A673 (cell line): ENCODE data around the gene CNOT4. TPM values are rescaled to one million over a fixed set of nuclear protein-coding genes. Genes with fewer than 3 reads are reported as not detected.
A peak's percentile ranks its signal among the peaks of the same experiment; 100 is the strongest.

Experiments
- BruUV-seq: library from RNA; stranded (reverse); fragments of 400-500 nt; replicated peaks from 2 replicates; lab custom pipeline; 2021; lab: Mats Ljungman, UMichigan
- CTCF ChIA-PET: fragments of 300-600 bp; sonication (Branson Sonifier 250); formaldehyde crosslinking; loops from one replicate; lab custom pipeline; 2022; ENCODE audit warnings: antibody characterized with exemption; lab: Charles Lee
- POLR2A ChIA-PET: fragments of 300-600 bp; sonication (Branson Sonifier 250); formaldehyde crosslinking; loops from one replicate; lab custom pipeline; 2022; ENCODE audit warnings: antibody characterized with exemption; ENCODE audit not compliant: low non-redundant PET; lab: Charles Lee
- DNase-seq: peaks from one replicate; pipeline ENCODE4 v3.0.0-alpha.2; 2015; ENCODE audit warnings: low spot score
- H3K27ac ChIP-seq: fragments of 200-600 bp; sonication (generic); 2 replicates; pipeline ENCODE4 v1.5.1; 2016; ENCODE audit warnings: mixed run types, low read depth, mild to moderate bottlenecking, mixed read lengths, antibody characterized with exemption, low read length; ENCODE audit not compliant: poor library complexity, severe bottlenecking
- H3K27me3 ChIP-seq: fragments of 200-600 bp; sonication (generic); replicated peaks from 2 replicates; pipeline ENCODE4 v1.6.1; 2017; ENCODE audit warnings: mixed run types, low read depth, mild to moderate bottlenecking, mixed read lengths, antibody characterized with exemption, low read length; ENCODE audit not compliant: insufficient read depth, poor library complexity
- H3K36me3 ChIP-seq: fragments of 200-600 bp; sonication (generic); 2 replicates; pipeline ENCODE4 v1.6.1; 2016; ENCODE audit warnings: mixed run types, mild to moderate bottlenecking, mixed read lengths, antibody characterized with exemption, low read length; ENCODE audit not compliant: insufficient read depth, poor library complexity, severe bottlenecking
- H3K4me1 ChIP-seq: fragments of 200-600 bp; sonication (generic); 2 replicates; pipeline ENCODE4 v1.6.1; 2017; ENCODE audit warnings: mixed run types, mild to moderate bottlenecking, mixed read lengths, antibody characterized with exemption, low read length; ENCODE audit not compliant: insufficient read depth, poor library complexity, severe bottlenecking
- H3K4me3 ChIP-seq: fragments of 200-600 bp; sonication (generic); 2 replicates; pipeline ENCODE4 v1.5.1; 2016; ENCODE audit warnings: low read depth, mixed run types, mild to moderate bottlenecking, mixed read lengths, low read length; ENCODE audit not compliant: poor library complexity, severe bottlenecking
- H3K9me3 ChIP-seq: fragments of 200-600 bp; sonication (generic); 2 replicates; pipeline ENCODE4 v1.6.1; 2016; ENCODE audit warnings: mixed run types, low read depth, mild to moderate bottlenecking, mixed read lengths, antibody characterized with exemption, low read length; ENCODE audit not compliant: poor library complexity, severe bottlenecking
- CTCF ChIP-seq: fragments of 300-800, 200-600 bp; sonication (generic); conservative IDR thresholded peaks from 2 replicates; pipeline ENCODE4 v1.5.1; 2017; ENCODE audit warnings: low read depth, mild to moderate bottlenecking, antibody characterized with exemption, low read length, moderate library complexity, mixed read lengths
- EZH2 ChIP-seq: fragments of 200-600 bp; sonication (generic); IDR thresholded peaks from 2 replicates; pipeline ENCODE4 v1.6.1; 2017; ENCODE audit warnings: borderline replicate concordance, low read depth, mild to moderate bottlenecking, mixed read lengths, antibody characterized with exemption, low read length; ENCODE audit not compliant: poor library complexity, severe bottlenecking
- intact Hi-C: fragments of 100-400 bp; cut with micrococcal nuclease; formaldehyde crosslinking; loops from one replicate; pipeline ENCODE4 v1.10.0; 2022; ENCODE audit not compliant: unreplicated experiment
- total RNA-seq: library from RNA; stranded (reverse); gene quantifications from 2 replicates; pipeline ENCODE4 v1.2.3, GENCODE V29; 2021

Gene CNOT4
- total RNA-seq, 1 experiment from 2014 or later: 24.1 TPM

DNA sequence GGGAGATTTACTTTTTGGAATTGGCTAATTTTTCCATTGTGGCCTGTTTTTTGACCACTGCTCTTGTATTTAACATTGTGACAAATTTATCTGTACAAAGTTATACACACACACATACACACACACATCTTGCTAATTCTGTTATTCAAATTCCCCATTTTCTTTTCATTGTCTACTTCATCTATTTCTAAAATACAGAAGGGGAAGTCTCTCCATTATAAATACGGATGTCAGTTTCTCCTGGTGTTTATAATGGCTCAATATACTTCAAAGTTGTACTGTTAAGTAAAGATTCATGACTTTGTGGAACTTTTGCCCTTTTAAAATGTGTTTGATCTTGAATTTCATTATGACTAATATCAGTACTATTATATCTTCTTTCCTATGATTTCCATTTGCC lies 81.0 kb downstream of the CNOT4 start:
- Histone ChIP-seq H3K27ac (no peak overlapping the region), H3K4me3 (no peak overlapping the region), H3K9me3 (no peaks in the 10 kb centered on the region), H3K4me1 (peaks cover 23% of the 10 kb centered on the region), H3K27me3 (no peaks in the 10 kb centered on the region), H3K36me3 (no peaks in the 10 kb centered on the region)
- ChIA-PET CTCF (no interaction called here), POLR2A (no interaction called here)
- no TSS peak for BruUV-seq
- DNase-seq: no peak
- intact Hi-C loops: no loop called here
- no peak for TF ChIP-seq CTCF
- no peak for TF ChIP-seq EZH2

GRCh38 chr7:135428011-135428410 lies 81.9 kb downstream of the CNOT4 start:
- Histone ChIP-seq H3K36me3 (no peaks in the 10 kb centered on the region), H3K27me3 (no peaks in the 10 kb centered on the region), H3K4me3 (no peak overlapping the region), H3K27ac (no peak overlapping the region), H3K9me3 (no peaks in the 10 kb centered on the region), H3K4me1 (peaks cover 23% of the 10 kb centered on the region)
- BruUV-seq: no TSS peak
- TF ChIP-seq CTCF: no peak
- TF ChIP-seq EZH2: no peak
- CTCF ChIA-PET: no interaction called here
- intact Hi-C loops: no loop called here
- POLR2A ChIA-PET: no interaction called here
- peak; percentile 13 for DNase-seq

GRCh38 chr7:135427166-135427565 lies 82.7 kb downstream of the CNOT4 start:
- no TSS peak for BruUV-seq
- no peak for TF ChIP-seq CTCF
- TF ChIP-seq EZH2: no peak
- Histone ChIP-seq H3K4me3 (no peak overlapping the region), H3K27ac (no peak overlapping the region), H3K4me1 (peaks cover 23% of the 10 kb centered on the region), H3K9me3 (no peaks in the 10 kb centered on the region), H3K36me3 (no peaks in the 10 kb centered on the region), H3K27me3 (no peaks in the 10 kb centered on the region)
- intact Hi-C loops: no loop called here
- POLR2A ChIA-PET: no interaction called here
- CTCF ChIA-PET: no interaction called here
- no peak for DNase-seq
